GM21360 (cell line): Measurements from ENCODE around the gene LMBR1.
A peak's percentile ranks its signal among the peaks of the same experiment; 100 is the strongest.
"Not testable (repeated sequence)": the region's sequence is repeated elsewhere in the genome, so short reads cannot be mapped to it uniquely, and the experiment has no call there.

Experiments used
- ATAC-seq: cut with Tn5 transposase; IDR thresholded peaks from one replicate; pipeline ENCODE4 v1.9.1; 2021; ENCODE audit warnings: mild to moderate bottlenecking, moderate library complexity; ENCODE audit not compliant: unreplicated experiment

LMBR1 gene

DNA sequence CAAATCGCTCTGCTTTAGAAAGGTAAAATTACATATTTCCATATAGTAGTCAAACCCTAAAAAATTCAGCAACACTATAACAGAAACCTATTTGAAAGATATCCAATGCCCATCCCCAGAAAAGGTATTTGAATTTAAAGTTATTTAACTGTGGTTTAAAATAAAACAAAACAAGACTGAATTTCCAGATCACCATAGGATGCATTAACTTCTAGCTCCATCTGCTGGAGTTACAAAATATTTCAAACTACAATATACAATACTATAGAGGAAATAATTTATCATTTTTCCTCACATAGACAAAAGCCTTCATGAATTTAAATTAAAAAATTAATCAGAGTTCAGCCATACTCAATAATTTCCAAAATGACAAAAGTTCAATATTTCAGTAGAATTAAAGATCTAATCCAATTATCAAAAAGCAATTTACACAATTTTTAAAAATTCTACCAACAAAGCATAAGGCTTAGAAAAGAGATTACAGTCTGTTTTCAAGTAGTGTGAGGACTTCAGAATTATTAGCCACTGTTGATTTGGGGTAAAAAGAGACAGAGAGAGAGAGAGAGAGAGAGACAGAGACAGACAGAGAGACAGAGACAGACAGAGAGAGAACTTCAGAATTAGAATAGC is 75.9 kb downstream of the LMBR1 start:
- no peak for ATAC-seq

DNA sequence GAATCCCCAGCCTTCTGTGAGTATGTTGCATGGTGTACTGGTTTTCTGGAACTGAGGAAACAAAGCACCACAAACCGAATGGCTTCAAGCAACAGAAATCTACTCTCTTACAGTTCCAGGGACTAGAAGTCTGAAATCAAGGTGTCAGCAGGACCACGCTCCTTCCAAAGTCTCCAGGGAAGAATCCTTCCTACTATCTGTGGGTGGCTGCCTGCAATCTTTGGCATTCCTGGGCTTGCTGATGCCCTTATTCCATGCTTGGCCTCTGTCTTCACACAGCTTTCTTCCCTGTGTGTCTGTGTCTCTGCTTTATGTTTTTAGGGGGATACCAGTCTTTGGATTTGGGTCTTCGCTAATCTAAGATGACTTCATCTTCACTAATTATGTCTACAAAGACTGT is 81.3 kb downstream of the LMBR1 start:
- ATAC-seq: no peak

DNA sequence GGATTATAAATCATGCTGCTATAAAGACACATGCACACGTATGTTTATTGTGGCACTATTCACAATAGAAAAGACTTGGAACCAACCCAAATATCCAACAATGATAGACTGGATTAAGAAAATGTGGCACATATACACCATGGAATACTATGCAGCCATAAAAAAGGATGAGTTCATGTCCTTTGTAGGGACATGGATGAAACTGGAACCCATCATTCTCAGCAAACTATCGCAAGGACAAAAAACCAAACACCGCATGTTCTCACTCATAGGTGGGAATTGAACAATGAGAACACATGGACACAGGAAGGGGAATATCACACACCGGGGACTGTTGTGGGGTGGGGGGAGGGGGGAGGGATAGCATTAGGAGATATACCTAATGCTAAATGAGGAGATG is 89.3 kb downstream of the LMBR1 start:
- ATAC-seq: not testable (repeated sequence)

DNA sequence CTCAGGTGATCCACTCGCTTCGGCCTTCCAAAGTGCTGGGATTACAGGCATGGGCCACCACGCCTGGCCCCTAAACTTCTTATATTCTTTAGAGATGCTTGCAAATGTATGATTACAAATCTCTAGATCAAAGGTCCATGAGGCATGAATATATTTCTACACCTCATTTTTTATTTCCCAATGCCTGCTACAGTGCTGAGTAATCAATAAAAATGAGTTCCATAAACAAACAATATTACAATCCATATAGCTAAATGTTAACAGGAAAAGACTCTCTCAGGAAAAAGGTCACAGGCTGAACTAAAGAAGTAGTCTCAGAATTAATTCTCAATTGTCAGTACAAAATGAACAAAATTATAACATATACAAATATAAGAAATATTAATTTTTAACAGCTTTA is 90.8 kb downstream of the LMBR1 start:
- no peak for ATAC-seq

DNA sequence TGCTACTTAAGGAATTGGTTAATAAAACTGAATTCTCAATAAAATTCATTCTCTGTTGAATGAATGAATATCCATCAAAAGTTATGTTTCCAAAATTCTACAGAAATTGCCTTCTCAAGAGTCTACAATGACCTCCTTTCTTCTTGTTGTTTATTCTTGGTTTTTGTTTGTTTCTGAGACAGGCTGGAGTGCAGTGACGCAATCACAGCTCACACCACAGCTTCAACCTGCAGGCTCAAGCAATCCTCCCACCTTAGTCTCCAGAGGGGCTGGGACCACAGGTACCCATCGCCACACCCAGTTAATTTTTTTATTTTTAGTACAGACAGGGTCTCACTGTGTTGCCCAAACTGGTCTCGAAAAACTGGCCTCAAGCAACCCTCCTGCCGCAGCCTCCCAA is 97.6 kb downstream of the LMBR1 start:
- ATAC-seq: no peak

DNA sequence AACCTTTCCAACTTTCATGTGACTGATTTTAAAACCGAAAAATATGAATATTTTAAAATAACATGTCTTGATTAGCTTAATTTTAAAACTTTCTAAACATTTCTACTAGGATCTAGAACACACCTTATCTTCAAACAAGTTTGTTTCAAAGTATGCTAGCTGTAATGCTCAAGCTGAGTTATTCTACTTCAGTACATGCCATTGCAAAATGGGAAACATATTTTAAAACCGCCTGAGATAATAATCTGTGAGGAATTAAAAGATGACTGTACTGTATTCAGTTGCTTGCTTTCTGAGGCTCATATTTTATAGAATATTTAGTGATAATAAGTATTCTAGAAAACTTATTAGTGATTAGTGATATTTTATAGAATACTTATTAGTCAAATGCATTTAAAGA is 99.6 kb downstream of the LMBR1 start:
- no peak for ATAC-seq

DNA sequence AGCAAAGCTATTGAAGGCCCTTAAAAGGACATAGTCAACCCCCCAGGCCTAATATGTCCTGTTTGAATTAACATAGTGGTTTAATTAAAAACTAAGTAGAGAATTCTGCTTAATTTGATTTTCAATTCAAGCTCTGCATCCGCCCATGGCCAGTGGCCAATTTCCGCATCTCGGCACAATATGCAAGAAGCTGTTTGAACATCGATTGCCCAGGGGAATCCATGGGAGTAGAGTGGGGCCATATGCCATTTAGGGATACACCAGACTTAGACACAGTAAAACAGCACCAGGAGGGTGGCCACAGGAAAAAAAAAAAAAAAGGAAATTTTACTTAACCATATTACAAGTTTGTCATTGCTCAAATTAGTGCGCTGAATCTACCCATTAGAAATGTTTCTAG is 100.4 kb downstream of the LMBR1 start:
- ATAC-seq: no peak

DNA sequence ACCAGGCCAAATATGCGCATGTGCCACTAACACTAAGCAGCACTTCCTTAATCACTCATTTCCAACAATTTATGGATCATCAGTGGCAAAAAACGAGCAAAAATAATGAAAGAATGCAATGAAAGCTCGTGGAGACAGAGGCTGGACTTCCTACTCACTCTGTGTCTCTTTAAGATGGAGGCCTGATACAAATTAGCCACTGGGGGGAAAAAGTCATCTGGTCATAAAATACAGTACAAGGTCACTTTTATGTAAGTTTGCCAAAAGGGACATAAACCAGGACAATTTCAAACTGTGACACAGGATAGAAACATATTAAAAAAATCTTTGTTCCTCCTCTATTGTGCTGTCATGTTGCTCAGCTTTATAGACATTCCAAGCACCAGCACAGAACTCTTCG is 101.7 kb downstream of the LMBR1 start:
- ATAC-seq: no peak

DNA sequence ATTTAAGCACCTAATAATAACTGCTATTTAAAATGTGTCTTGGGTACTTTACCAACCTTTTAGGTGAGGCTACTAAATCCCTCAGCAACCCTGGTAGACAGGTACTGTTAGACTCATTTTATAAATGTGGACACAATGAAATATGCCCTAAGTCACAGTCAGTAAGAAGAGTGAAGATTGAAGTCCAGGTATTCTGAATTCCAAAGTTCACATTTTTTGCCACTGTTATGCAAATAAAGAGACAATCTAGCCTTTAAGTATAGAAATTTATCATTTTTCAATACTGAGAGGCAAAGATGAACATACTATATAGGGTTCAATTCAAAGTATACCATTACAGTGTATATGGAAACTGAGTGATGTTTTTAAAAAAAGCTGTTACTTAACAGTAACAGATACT is 102.7 kb downstream of the LMBR1 start:
- no peak for ATAC-seq

DNA sequence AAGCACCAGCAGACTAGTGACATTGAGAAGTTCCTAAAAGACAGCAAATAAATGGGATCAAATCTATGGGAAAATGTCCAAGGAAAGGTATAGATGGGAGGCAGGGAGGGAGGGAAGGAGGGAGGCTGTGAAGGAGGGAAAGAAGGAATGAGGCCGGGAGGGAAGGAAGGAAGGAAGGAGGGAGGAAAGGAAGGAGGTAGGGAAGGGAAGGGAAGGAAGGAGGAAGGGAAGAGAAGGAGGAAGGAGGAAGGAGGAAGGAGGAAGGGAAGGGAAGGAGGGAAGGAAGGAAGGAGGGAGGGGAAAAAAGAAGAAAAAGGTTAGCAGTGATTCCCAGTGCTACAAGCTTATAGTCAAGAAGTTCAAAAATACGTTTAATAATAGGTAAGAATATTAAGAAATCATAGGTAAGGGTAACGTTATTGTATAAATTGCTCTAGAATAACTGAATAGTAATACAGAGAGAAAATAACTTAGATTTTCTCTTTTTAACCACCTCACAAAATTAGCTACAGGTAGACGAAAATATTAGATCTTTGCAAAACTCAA is 106.9 kb downstream of the LMBR1 start:
- no peak for ATAC-seq

DNA sequence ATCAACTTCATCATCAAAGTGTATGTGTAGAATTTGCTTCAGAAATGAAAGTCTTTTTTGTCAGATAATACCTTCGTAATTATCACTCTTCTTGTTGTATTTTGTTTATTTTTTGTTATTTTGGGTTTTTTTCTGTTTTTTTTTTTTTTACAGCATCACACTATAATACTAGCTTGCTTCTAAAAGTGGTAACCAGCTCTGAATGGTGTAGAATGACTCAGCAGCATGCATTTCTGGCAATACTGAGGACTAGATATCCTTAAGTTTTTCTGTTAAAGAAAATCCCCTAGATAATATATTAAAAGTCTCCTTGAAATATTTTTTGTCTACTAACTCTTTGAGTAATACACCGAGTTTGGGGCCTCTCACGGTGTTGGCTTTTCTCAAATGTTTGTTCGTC is 109.1 kb downstream of the LMBR1 start:
- no peak for ATAC-seq

DNA sequence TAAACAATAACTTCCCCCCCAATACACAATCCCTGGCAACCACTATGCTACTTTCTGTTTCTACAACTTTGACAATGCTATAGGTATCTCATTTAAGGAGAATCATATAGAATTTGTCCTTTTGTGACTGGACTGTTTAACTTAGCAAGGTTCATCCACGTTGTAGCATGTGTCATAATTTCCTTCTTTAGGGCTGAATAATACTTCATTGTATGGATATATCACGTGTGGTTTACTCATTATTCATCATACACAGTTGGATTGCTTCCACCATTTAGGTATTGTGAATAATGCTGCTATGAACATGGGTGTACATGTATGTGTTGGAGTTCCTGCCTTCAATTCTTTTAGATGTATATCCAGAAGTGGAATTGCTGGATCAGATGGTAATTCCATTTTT is 111.0 kb downstream of the LMBR1 start:
- no peak for ATAC-seq

DNA sequence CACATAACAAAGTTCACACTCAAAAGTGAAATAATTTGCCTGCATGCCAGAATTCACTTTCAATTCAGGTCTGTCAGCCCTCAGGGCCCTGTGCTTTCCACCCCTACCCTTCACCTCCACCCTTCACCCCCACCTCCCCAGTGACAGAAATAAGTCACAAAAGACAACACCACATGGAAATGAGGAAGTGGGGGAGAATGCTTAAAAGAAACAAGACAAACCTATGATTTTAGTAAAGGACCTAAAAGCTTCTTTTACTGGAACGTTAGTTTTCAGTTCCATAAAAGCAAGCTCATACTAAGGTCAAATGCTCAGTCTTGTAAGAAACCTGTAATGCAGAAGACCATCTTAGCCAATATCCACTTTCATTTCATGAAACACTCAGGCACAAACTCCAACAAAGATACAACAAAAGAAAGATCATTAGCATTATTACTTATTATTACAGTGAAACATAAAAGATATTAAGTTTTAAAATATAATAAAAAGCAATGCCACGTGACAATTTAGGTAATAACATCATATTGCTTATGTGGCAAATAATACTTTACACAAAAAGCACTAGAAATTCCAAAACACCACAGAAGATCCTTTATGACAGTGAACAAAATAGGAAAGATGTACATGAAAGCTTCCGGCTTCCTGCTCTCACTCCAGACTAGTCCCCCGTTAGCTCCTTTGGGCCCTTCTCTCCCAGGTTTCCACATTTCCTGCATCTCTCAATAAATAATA is 112.1 kb downstream of the LMBR1 start:
- peak; percentile 92 for ATAC-seq

DNA sequence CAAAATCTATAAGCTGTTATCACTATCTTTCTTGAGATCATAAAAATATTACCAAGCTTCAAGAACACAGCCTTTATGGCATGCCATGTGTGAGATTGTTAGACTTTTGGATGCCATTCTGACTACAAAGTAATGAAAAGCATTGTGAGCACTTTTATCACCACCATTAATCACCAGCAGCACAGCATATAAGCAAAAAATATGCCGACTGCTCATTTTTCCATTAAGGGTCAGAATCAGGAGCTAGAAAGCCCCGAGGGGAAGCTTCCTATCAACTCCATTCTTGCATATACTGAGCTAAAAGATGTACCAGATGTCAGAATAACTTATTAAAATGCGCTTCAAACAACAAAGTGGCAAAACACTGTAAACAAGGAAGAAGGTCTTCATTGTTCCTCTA is 114.3 kb downstream of the LMBR1 start:
- ATAC-seq: no peak

DNA sequence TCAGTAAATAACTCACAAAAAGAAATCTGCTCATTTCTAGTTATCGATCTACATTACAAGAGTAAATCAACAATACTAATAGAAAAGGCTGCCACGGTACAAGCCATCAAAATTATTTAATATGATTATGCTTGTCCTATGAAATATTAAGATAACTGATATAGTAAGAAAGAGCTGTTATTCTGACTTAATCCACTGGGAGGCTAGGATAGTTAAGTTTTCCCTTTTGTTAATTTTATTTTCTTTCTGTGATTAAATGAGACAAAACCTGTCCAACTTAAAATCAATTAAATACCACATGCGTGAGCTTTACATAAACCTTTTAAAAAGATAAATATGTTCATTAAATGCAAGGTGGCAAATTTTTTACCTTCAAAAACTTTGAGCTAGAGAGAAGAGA is 114.8 kb downstream of the LMBR1 start:
- ATAC-seq: no peak

DNA sequence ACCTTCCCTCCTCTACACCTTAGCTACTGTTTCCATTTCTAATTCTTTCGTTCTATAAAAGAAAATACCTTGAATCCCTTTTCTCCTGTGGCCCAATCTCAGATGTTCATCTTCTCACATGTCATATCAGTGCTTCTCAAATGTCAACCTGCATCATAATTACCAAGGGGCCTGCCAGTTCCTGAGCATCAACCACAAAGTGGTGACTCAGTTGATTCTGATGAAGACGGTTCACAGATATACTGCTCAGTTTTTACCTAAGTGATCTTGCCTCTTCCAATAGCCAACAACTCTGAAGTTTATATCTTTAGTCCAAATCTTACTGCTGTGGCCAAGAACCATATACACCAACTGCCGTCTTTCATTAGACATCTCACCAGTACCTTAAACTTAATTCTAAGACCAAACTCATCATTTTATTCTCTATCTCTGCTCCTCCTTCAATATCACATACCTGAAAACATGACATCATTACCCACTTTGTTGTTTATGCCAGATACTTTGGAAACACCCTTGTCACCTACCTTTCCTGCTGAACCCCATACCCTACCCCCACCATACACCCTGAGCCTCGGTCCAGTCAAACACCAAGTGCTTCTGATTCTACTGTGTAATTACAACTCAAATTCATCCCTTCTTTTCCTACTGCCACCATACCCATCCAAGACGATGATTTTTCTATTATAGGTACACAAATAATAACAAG is 115.5 kb downstream of the LMBR1 start:
- no peak for ATAC-seq

DNA sequence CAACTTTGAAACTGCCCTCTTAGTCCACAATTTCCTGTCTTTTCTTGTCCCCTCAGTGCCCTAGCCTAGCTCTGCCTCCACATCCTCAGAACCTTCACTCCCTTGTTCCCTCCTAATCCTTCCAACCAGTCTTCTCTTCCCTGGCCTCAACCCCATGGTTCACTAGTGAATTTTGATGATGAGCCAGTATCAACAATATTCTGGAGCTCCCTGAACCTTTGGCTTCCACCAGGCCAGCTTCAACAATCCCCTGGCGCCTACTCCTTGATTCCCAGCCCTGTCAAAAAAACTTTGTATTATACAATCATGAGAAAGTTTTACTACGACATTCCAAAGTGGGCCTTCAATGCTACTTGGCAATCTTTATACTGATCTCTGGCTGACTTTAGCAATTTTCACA is 116.5 kb downstream of the LMBR1 start:
- ATAC-seq: no peak

DNA sequence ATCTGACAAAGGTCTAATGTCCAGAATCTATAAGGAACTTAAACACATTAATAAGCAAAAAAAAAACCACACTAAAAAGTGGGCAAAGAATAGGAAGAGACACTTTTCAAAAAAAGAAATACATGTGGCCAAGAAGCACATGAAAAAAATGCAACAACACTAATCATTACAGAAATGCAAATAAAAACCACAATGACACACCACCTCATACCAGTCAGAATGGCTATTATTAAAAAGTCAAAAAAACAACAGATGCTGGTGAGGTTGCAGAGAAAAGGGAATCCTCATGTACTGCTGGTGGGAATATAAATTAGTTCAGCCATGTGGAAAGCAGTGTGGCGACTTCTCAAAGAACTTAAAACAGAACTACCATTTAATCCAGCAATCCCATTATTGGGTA is 119.0 kb downstream of the LMBR1 start:
- ATAC-seq: no peak

DNA sequence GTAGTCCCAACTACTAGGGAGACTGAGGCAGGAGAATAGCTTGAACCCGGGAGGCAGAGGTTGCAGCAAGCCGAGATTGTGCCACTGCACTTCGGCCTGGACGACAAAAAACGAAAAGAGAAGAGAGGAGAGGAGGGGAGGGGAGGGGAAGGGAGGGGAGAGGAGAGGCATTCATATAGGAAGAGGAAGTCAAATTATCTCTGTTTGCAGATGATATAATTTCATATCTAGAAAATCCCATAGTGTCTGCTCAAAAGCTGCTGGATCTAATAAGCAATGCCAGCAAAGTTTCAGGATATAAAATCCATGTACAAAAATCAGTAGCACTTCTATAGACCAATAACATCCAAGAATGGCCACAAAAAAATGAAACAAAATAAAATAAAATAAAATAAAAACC is 120.3 kb downstream of the LMBR1 start:
- ATAC-seq: no peak

DNA sequence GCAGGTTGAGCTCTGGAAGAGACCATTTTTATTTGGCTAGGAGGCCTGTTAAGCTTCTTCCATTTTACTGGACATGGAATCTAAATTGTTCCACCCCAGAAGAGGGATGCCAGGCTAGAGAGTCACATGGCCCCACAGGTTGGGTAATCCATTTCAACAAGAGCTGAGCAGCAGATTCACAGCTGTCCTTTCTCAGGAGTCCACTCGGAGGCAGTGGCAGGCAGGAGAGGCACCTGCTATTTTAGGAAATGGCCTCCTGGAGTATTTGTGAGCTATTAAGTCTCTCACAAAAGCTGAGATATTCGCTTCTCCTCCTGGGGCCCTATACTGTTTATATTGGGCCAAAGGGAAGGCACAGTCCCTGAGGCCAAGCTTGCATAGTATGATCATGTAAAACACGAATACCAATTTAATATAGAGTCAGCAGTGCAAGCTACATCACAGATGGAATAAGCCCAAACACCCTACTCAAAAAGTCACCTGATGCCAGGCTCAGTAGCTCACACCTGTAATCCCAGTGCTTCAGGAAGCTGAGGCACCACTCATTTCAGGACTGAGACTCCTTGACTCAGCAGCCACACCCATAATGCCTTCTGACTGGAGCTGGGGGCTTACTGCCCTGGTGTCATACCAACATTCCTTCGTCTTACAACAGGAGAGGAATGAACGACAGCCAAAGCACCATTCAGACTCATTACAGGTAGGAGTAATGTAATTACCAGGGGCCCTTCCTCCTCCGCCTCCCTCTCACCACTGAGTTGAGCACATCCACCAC is 124.1 kb downstream of the LMBR1 start:
- no peak for ATAC-seq

DNA sequence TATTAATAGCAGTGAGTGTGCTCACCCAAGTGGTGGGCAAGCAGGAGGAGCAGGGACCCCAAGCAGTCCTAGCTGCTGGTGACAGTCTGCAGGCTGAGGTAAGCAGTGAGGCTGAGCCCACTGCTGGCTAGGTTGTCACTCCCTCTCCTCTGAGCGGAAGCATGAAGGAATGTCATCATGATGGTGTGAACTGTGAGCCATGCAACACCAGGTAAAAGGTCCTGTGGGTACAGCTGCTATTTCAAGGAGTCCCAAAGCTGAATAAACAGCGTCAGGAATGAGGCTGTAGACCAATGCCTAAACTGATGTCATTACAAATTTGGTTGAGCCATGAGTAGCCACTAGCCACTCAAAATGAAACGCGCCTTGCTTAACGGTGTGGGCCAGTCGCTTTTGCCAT is 126.3 kb downstream of the LMBR1 start:
- no peak for ATAC-seq
